AG08395 (cell line): ENCODE results near the gene SEC14L6.
"Not testable (repeated sequence)": the region's sequence is repeated elsewhere in the genome, so short reads cannot be mapped to it uniquely, and the experiment has no call there.

Experiments
- DNase-seq: peaks from one replicate; pipeline ENCODE4 v3.0.0; 2012; ENCODE audit warnings: mixed read lengths, low spot score

SEC14L6 gene

DNA sequence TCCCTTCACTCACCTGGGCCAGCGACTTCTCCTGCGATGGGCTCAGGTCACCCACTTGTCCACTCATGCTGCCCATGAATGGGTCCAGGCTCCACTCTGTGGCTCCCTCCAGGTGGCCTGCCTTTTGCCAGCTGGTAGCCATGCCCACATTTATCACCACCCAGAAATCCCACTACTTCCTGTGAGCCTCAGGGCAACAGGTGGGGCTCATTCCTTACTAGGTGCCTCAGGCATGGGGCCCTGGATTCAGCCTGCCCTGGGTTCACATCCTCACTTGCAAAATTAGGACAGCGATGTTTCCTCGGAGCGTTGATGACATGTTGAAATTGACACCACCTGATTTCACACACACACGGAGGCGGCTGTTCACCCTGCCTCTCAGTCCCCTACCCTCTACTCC is at the start of gene SEC14L6:
Gene SEC14L6 (minus strand): TSS at position 126 of the 400 bp plus-strand sequence. CDS start 59 bp downstream, at position 67.
- DNase-seq = no peak

DNA sequence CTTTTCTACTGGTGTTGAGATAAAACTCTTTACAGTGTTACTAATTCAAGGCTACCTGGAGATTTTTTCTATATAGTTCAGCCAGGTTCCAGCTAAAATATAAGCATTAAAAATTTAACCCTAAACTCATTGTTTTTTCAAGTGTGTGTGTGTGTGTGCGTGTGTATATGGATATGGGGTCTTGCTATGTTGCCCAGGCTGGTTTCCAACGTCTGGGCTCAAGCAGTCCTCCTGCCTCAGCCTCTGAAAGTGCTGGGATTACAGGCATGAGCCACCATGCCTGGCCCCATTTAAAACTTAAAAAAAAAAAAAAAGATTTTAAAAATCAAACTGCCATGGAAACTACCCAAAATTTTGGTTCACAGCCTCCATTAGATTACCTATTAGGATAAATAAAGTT is 49.7 kb upstream of the SEC14L6 start:
- DNase-seq = no peak

DNA sequence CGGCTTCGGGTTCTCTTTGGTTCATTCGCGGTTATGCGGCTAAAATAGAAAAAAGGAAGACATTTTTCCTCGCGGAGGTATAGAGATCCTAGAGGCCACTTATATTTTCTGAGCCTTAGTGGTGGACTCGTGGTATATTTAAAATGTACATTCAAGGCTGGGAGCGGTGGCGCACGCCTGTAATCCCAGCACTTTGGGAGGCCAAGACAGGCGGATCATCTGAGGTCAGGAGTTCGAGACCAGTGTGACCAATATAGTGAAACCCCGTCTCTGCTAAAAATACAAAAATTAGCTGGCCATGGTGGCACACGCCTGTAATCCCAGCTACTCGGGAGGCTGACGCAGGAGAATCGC is 45.8 kb upstream of the SEC14L6 start:
- not testable (repeated sequence) for DNase-seq

DNA sequence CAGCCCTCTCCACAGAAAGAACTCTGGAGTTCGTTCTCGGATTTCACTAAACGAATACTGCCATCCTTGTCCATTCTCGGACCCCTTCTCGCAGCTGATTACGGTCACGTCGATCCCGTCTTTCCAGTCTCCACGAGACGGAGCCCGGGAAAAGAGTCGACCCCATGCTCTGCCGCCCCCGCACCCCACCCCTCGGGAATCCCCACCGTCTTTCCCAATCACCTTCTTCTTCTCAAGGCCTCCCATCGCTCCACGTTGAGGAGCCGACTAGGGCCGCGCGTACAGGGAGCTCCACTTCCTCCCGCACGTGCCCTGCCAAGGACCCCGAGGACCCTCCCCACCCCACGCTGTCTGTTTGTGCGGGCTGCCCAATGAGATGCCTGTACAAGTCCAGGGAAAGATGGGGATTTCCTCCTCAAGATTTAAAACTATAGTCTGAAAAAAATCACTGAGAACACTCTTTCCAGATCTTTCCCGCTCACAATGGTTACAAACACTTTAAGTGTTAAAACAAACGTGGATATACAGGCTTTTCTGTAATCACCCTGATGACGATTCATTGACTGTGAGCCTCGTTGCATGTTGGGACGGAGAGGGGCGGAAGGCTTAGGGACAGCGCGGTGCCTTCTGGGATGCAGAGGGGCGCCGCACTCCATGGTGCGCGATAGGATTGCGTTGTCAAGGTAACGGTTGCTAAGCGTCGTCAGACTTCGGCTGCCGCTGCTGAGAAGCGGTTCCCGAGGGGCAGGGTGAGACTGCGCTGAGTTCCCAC is 45.2 kb upstream of the SEC14L6 start, which contains the start of gene PES1:
Gene PES1 (minus strand): TSS at position 323 of the 772 bp plus-strand sequence. CDS start 77 bp downstream, at position 246.
- DNase-seq = peak; percentile 99

DNA sequence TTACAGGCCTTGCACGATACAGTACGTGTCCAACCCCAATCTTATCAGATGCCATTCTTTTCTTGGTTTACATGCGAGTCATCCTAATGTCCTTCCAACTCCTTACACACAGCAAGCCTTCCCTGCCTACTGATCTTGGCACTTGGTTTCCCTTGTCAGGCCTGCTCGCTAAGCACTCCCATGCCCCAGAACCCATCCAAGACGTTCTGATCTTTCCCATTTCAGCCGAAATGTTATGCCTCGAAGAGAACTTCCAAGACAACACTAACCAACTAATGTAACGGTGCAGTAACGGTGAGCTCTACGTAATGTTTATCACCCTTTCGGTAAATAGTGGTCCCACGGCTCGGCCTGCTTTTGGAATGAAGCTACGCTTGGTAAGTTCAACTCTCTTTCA is 44.6 kb upstream of the SEC14L6 start:
- DNase-seq = peak; percentile 29

DNA sequence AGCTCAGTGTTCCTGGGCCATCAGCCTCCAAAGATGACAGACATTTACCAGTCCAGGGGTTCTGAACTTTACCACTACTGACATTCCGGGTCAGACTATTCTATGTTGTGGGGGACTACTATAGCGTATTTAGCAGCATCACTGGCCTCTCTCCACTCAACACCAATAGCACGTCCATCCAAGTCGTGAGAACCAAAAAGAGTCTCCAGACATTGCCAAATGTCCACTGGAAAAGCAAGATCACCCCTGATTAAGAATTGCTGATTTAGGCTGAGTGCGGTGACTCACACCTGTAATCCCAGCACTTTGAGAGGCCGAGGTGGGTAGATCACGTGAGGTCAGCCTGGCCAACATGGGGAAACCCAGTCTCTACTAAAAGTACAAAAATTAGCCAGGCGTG is 39.9 kb upstream of the SEC14L6 start:
- DNase-seq = no peak

DNA sequence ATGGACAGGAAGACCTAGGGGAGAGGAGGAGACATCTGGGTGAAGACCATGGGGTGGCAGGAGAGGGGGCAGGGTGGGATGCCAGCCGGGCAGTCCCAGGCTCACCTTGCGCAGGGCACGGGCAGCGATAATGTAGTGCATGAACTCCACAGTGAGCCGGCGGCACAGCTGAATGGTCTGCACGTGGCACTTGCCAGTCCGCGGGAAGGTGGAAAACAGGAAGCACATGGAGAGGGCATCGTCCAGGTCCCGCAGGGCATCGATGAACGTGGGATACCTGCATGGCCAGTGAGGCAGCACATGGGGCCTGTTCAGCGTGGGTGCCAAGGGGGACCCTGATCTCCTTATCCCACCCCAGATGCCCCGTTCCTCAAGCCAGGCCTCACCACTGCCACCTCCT is 37.9 kb upstream of the SEC14L6 start:
- DNase-seq = no peak

DNA sequence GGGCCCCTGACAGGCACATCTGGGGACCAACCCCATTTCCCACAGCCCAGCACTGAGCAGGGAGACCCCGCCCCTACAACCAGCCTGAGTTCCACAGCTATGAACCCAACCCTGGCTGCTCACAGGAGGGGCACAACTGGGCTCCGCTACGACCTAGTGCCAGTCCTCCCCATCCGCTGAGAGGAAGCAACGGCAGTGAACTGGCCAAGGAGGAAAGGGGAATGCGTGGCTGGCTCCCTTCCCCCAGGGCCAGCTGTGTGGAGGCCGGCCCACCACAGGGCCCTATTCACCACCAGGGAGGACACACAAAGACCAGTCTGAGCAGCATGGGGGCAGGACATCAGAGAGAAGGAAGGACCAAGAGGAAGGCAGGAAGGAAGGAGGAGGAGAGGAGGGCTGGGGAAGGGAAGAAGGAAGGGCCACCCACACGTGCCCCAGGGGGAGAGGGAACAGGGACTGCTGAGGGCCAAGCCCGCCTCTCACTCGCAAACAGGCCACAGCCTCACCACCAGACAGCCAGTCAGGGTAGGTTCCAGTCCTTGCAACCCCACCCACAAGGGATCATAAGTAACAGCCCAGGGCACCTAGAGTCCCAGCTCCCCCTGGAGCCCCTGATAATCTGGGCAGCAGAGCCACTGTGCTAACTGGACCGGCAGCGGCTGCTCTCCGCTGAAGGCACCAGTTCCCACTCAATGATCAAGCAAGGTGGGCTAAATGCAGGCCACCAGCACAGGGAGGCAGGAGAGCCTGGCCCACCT is 36.4 kb upstream of the SEC14L6 start:
- no peak for DNase-seq

DNA sequence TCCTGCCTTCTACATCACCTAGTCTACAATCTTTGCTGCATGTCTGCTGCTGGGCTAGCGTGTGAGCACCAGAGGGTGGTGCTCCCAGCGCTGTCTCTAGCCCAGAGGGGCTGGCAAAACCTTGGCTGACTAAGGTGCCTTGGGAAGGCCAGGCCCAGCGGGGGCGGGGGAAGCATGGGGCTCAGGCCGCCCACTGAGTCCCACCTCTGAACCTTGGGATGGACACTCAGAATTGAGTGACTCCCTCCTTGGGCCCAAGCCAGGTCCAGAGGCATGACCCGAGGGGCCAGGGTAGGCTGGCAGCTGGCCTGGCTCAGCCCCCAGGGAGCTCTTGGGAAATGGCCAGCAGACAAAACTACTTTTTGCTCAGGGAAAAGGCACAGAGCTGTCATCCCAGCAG is 35.5 kb upstream of the SEC14L6 start:
- DNase-seq = no peak

DNA sequence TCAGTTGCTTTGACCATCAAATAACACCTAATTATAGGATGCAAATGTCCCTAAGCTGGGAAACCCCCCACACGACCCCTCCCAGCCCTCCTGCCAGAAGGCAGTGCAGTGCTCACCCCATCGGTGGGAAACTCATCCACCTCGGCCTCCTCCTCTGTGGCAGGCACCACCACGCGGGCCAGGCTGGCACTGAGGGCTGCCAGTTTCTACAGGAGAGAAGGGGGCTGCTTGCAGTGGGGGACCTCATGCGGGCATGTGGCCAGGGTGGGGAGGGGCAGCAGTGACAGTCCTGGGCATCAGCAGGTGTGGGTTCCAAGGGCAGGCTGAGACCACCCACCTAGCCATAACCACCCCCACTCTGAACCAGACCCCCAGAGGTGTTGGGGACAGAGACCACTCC is 34.4 kb upstream of the SEC14L6 start:
- DNase-seq = no peak

DNA sequence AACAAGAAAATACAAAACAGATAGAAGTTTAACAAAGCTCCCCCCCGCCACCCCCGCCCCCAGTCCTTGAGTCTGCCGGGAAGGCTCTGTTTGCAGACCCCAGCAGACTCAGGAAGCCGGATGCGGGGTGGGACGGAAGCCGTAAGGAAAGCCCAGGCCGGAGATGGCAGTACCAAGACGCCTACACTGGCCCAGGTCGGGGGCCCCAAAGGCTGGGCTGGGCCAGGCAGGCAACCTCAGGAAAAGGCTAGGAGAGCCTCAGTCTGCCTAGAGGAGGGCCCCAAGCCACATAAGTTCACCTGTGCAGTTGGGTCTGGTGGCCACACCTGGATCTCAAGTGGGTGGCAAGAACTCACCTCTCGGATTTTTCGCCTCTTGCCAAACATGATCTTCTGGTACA is 31.9 kb upstream of the SEC14L6 start:
- no peak for DNase-seq

DNA sequence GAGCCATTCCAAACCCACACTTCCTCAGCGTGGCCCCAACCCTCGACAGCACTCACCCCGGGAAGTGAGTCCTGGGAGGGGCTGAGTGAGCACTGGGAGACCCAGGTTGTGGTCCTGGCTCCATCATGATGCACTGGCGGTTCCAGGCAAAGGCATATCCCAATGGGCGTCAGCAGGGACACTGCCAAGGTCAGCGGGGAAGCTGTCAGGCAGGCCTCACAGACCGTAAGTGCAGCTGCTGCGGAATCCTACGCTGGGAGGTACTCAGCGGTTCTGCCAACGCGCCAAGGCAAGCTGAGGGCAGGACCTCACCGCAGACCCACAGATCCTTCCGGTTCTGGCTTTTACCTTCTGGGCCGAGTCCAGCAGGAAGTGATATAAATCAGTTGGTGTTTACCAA is 29.3 kb upstream of the SEC14L6 start:
- DNase-seq = no peak

DNA sequence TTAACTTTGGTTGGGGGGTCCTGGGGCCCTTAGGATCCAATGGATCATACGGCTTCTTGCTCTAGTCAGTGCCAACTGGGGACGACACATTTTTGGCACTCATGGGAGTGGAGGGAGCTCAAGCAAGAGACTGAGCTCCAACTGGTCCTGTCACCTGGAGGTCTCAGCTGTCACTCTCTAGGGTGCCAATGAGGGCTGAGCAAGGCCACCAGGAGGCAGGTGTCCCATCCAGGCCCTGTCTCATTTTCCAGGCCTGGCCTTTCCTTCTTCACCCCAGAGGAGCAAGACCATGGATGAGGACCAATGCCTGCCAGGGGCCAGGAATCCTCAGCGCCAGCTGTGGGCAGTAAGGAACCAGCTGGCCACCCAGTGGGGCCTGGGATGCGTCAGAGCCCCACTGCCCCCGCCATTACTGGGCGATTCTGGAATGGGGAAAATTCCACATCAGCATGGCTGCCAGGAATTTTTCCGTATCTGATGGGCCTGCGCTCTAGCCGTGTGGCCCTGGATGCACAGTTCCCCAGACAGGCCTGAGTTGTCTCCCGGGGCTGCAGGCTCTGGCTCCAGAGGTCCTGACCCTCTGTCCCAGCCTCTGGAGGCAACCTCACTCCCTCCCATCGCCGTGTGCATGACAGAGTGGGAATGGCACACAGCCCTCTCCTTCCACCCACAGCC is 28.6 kb upstream of the SEC14L6 start:
- DNase-seq = peak; percentile 58

DNA sequence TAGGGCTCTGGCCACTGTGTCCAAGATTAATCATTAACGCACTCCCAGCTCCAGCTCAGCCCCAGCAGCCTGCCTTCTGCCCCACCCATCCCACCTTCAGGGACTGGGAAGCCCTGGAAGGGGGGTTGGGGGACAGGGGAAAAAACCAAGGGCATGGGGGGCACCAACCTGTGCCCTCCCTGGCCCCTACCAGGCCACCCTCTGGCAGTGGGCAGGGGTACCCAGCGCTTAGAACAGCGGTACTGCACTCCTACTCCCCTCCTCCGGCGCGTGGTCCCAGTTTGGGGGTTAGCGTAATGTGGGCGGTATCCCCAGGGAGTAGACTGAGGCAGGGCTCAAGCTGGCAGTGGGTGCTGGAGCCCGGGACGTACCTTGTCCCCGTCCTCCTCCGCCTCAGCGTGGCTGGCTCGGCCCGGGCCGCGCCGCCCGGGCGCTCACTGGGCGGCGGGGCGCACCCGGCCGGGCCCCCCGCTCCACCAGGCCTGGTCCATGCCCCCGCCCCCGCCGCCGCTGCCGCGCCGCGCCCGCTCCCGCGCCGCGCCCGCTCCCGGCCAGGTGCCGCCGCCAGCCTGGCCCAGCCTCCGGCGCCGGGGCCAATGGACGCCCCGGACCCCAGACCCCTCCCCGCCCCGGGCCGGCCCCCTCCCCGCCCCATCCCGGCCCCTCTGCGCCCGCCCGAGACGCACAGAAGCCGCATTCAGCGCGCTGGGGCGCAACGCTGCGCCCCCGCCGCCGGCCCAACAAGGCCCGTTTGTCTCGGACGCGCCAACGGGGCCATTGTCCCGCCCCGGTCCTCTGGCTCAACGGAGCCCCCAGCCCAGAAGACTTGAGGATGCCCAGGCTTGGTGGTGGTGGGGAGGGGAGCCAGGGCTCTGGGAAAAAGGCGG is 27.8 kb upstream of the SEC14L6 start, which contains the start of gene GAL3ST1:
Gene GAL3ST1 (minus strand): TSS at position 571 of the 887 bp plus-strand sequence. CDS start 17,273 bp downstream, outside the sequence.
- DNase-seq = no peak

DNA sequence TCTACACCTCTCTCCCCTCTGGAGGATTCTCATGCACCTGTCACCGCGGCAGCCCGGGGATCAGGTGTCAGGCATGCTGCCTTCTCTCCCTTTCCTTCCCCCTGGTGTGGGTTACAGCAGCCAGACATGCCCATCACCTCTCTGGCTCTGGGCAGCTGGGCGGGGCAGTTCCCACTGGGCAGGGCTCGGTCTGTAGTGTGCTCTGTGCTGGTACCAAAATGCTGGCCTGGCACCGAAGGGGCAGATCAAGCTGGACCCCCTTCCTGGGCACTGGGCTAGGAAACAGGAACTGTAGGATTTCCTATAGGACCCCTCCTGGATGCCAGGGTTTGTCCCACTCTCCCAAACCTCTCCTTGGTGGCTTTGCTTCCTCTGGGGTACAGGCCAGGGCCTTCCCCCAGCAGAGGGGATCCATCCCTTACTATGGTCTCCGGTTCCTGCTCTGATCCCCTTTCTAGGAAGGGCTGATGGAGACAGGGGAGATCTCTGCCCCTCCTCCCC is 27.1 kb upstream of the SEC14L6 start:
- no peak for DNase-seq

DNA sequence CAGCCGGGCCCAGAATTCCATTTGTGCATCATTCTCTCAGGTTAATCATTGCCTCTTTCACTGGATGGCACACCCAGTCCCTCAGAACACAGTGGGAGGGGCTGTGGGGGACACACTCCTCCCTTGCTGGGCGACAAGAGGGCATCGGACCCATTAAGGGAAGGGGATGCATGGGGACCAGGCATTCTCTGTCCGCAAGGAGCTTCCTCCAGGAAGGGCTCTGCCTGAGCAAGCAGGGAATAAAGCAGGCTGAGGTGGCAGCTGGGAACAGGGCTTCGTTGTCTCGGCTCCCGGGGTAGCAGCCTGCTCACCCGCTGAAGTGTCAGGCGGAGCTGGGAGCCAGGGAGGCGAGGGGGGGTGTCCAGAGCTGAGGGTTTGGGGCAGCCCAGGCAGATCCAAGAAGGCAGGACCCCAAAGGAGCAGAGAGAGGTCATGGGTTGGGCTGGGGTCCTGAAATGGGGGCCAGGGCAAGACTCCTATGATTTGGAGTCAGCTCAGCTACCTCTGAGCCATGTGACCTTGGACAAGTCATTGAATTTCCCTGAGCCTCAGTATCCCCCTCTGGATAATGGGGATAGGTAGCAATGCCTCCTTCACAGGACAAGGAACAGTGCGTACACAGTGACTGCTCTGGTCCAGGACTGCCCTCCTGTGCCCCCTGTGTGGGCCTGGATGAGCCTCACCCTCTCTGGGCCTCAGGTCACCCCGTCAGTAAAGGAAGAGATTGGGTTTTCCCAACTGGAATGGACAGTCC is 26.5 kb upstream of the SEC14L6 start:
- no peak for DNase-seq

DNA sequence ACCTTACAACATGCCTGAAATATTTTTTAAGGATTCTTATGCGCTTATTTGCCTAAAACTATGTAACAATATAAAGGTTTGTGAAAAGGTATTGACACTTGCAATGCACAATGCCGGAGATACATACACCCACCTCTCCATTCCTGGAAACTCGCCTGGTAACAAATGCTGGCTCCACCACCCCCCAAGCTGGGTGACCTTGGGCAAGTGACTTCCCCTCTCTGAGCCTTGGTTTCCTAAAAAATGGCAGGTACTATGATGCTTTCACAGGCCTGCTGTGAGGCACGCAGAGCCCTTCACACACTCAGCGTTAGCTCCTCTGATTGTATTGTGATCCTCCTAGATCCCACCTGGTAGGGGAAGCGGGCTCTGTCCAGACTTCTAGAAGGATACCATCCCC is 25.7 kb upstream of the SEC14L6 start:
- DNase-seq = no peak

DNA sequence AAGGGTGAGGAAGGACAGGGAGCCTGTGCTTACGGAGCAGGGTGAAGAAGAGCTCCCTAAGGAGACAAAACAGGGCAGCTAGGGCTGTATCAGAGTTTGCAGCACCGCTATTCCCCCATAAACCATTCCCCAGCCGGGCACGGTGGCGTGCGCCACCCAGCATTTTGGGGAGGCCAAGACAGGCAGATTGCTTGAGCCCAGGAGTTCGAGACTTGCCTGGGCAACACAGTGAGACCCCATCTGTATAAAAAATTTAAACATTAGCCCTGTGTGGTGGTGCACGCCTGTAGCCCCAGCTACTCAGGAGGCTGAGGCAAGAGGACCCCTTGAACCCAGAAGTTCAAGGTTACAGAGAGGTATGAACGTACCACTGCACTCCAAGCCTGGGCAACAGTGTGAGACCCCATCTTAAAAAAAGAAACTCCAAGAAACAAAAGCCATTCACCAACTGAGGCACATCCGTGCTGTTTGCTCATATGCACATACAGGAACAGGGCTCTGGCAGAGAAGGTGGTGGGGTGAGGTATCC is 23.2 kb upstream of the SEC14L6 start:
- no peak for DNase-seq

DNA sequence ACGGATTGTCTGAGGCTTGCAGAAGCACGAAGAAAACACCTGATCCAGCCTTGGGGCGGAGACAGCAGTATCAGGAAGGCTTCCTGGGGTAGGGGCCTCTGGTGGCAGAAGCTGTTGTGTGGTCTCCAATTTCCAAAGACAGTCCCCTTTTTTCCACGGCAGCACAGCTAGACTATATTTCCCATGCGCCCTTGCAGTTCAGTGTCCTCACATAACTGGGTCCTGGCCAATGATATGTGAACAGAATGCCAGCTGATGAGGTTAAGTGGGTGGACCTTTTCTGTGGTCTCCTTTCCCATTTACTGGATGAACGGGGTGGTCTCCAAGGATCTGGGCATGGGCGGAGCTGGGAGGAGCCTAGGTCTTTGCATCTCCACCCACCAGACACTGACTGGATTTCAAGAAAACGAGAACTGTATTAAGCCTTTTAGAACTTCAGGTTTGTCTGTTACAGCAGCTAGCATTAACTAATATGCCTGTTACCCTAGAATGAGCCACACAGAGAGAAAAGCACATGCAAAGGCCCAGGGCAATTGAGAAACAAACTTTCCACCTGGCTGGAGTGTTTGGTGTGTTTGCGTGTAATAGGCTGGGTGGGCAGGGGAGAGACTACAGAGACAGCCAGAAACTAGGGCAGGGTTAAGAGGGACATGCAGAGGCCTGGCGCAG is 21.7 kb upstream of the SEC14L6 start:
- no peak for DNase-seq

DNA sequence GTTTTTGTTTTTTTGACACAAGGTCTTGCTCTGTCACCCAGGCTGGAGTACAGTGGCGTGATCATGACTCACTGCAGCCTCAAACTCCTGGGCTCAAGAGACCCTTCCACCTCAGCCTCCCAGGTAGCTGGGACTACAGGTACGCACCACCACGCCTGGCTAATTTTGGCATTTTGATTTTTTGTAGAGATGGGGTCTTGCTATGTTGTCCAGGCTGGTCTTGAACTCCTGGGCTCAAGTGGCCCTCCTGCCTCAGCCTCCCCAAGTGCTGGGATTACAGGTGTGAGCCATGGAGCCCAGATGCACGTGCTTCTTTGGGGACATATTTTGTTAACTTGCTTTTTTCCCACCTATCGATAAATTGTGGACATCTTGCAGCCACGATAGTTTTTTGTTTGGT is 20.7 kb upstream of the SEC14L6 start:
- not testable (repeated sequence) for DNase-seq
